GM12878 (cell line): Measurements from ENCODE around the gene FBXW7. TPM values are rescaled to one million over a fixed set of nuclear protein-coding genes. Genes with fewer than 3 reads are reported as not detected.
A peak's percentile ranks its signal among the peaks of the same experiment; 100 is the strongest.

Source experiments
- ATAC-seq: fragments of 200-7000 bp; cut with Tn5 transposase; 3 replicates; pipeline ENCODE4 v1.9.1; 2020; ENCODE audit warnings: mild to moderate bottlenecking, moderate library complexity
- BruUV-seq: library from RNA; stranded (reverse); fragments of 400-500 nt; replicated peaks from 2 replicates; lab custom pipeline; 2021; lab: Mats Ljungman, UMichigan
- CTCF ChIA-PET: fragments of 300-600 bp; sonication (Branson Sonifier 250); formaldehyde crosslinking; extraction: SDS; loops from one replicate; lab custom pipeline; 2021; ENCODE audit warnings: inconsistent platforms; lab: Yijun Ruan, JAX
- POLR2A ChIA-PET: fragments of 350-600 bp; formaldehyde crosslinking; extraction: SDS; loops from one replicate; lab custom pipeline; 2021; ENCODE audit warnings: inconsistent platforms; lab: Charles Lee
- RAD21 ChIA-PET: fragments of 300-600 bp; sonication (Branson Sonifier 250); formaldehyde crosslinking; loops from one replicate; lab custom pipeline; 2023; ENCODE audit warnings: antibody characterized with exemption; ENCODE audit not compliant: unreplicated experiment; lab: Charles Lee
- SMC1A ChIA-PET: fragments of 300-600 bp; sonication (Branson Sonifier 250); formaldehyde crosslinking; loops from one replicate; lab custom pipeline; 2023; ENCODE audit not compliant: unreplicated experiment, uncharacterized antibody; lab: Charles Lee
- DNase-seq: peaks from one replicate; pipeline ENCODE4 v3.0.0-alpha.2; 2011; ENCODE audit warnings: low read depth, low spot score
- FAIRE-seq: peaks from 3 replicates; lab custom pipeline; 2011; peaks lifted over from hg19 to GRCh38; lab: Jason Lieb, UNC
- H2AFZ ChIP-seq: 2 replicates; pipeline ENCODE4 v1.6.0; 2011; ENCODE audit warnings: low read depth, low read length, control low read depth; ENCODE audit not compliant: control insufficient read depth
- H3K27ac ChIP-seq: 2 replicates; pipeline ENCODE4 v1.5.1; 2011; ENCODE audit warnings: control low read depth; ENCODE audit not compliant: control insufficient read depth, insufficient read depth
- H3K27me3 ChIP-seq, 2 experiments: replicated peaks in 1 of 2; 2 replicates each; pipeline versions ENCODE4 v1.6.0 to v1.6.1; 2011; ENCODE audit warnings: low read length in 1 of 2; ENCODE audit not compliant: control insufficient read depth in 2 of 2, insufficient read depth in 2 of 2
- H3K36me3 ChIP-seq, 2 experiments: 2 replicates each; pipeline ENCODE4 v1.5.1; 2011; ENCODE audit warnings: low read length in 1 of 2; ENCODE audit not compliant: control insufficient read depth in 2 of 2, insufficient read depth in 2 of 2
- H3K4me1 ChIP-seq: 2 replicates; pipeline ENCODE4 v1.6.1; 2011; ENCODE audit warnings: mild to moderate bottlenecking, low read length, moderate library complexity, mixed read lengths; ENCODE audit not compliant: control insufficient read depth, insufficient read depth
- H3K4me2 ChIP-seq: 2 replicates; pipeline ENCODE4 v1.6.0; 2011; ENCODE audit warnings: control low read depth; ENCODE audit not compliant: control insufficient read depth, insufficient read depth
- H3K4me3 ChIP-seq: fragments of 200-600 bp; sonication (generic); 2 replicates; pipeline ENCODE4 v1.5.1; 2016
- H3K79me2 ChIP-seq: 2 replicates; pipeline ENCODE4 v1.6.0; 2011; ENCODE audit warnings: low read length; ENCODE audit not compliant: control insufficient read depth, insufficient read depth
- H3K9ac ChIP-seq: 2 replicates; pipeline ENCODE4 v1.8.0; 2011; ENCODE audit warnings: low read length, control low read depth, mixed read lengths; ENCODE audit not compliant: control insufficient read depth, insufficient read depth
- H3K9me3 ChIP-seq: replicated peaks from 3 replicates; pipeline ENCODE4 v1.5.1; 2011; ENCODE audit warnings: mild to moderate bottlenecking, low read length; ENCODE audit not compliant: control insufficient read depth, insufficient read depth
- H4K20me1 ChIP-seq: 2 replicates; pipeline ENCODE4 v1.6.0; 2011; ENCODE audit not compliant: control insufficient read depth, insufficient read depth
- BHLHE40 ChIP-seq, 2 experiments: fragments of 450-650 bp in 1 of 2; IDR thresholded peaks; 2 replicates each; pipeline ENCODE4 v1.6.1; 2011 to 2017; ENCODE audit warnings: low read depth in 2 of 2, borderline replicate concordance in 1 of 2, improper control_type of control experiment in 1 of 2, low read length in 1 of 2, mild to moderate bottlenecking in 1 of 2
- CHD4 ChIP-seq: fragments of 200-600 bp; sonication (generic); IDR thresholded peaks from 2 replicates; pipeline ENCODE4 v1.6.1; 2016; ENCODE audit warnings: mild to moderate bottlenecking
- EED ChIP-seq: sonication (generic); IDR thresholded peaks from 2 replicates; pipeline ENCODE4 v1.6.1; 2016; ENCODE audit warnings: antibody characterized with exemption, low read depth
- MTA2 ChIP-seq: fragments of 450-650 bp; IDR thresholded peaks from 2 replicates; pipeline ENCODE4 v1.6.1; 2016; ENCODE audit warnings: low read depth, mild to moderate bottlenecking, moderate library complexity
- NBN ChIP-seq: fragments of 450-650 bp; IDR thresholded peaks from 2 replicates; pipeline ENCODE4 v1.6.1; 2016
- SMC3 ChIP-seq: IDR thresholded peaks from 2 replicates; pipeline ENCODE4 v1.6.1; 2011; ENCODE audit warnings: low read length, improper control_type of control experiment, borderline replicate concordance
- SUPT20H ChIP-seq: IDR thresholded peaks from 2 replicates; pipeline ENCODE4 v1.6.1; 2011; ENCODE audit warnings: low read depth, mild to moderate bottlenecking, low read length, moderate library complexity, borderline replicate concordance; ENCODE audit not compliant: control insufficient read depth
- TCF7 ChIP-seq: IDR thresholded peaks from 2 replicates; pipeline ENCODE4 v1.6.1; 2014; ENCODE audit warnings: antibody characterized with exemption, borderline replicate concordance
- ZSCAN29 ChIP-seq: fragments of 450-650 bp; IDR thresholded peaks from 2 replicates; pipeline ENCODE4 v1.6.1; 2017; ENCODE audit warnings: mild to moderate bottlenecking, moderate library complexity
- WGBS: methylation state at CpG from one replicate; pipeline ENCODE4 v1.1.6; 2016; ENCODE audit warnings: low lambda C conversion rate; ENCODE audit not compliant: insufficient replicate concordance, insufficient coverage; ENCODE audit errors: missing lambda C conversion rate; 5-methylcytosine and 5-hydroxymethylcytosine counted together
- in situ Hi-C: fragments of 300-500 bp; cut with MboI; formaldehyde crosslinking; loops from 9 replicates; pipeline ENCODE4 v1.14.3; 2018; ENCODE audit warnings: mixed read lengths
- intact Hi-C: fragments of 100-400 bp; cut with micrococcal nuclease; formaldehyde crosslinking; loops from one replicate; pipeline ENCODE4 v1.14.2; 2022; ENCODE audit not compliant: unreplicated experiment
- polyA plus RNA-seq, 11 experiments: library from polyadenylated mRNA; depleted of rRNA in 4 of 11; unstranded in 6 of 11; stranded (reverse) in 5 of 11; fragments of >200 nt; fragmentation: Nextera tagmentation in 4 of 11; fragmentation: Illumina TruSeq in 1 of 11; extraction: Ambion mirVana in 4 of 11; extraction: Trizol in 1 of 11; gene quantifications; 1 replicate in 1 of 11; 2 replicates in 10 of 11; pipeline versions ENCODE4 v1.2.1 to v1.2.3, GENCODE V29; 2011 to 2016; ENCODE audit warnings: inconsistent platforms in 2 of 11, missing spikeins in 2 of 11, low read depth in 1 of 11
- total RNA-seq, 4 experiments: library from RNA; depleted of rRNA in 3 of 4; stranded (reverse); fragments of >200 nt in 3 of 4; fragmentation: Illumina TruSeq in 1 of 4; extraction: Trizol in 1 of 4; gene quantifications; 2 replicates each; pipeline versions ENCODE4 v1.2.1 to v1.2.3, GENCODE V29; 2013 to 2021
- TF ChIP-seq, protein P1 (sequence below): IDR thresholded peaks from 2 replicates; pipeline ENCODE4 v1.6.1; 2012; ENCODE audit warnings: low read length, inconsistent platforms
- TF ChIP-seq, protein P2 (sequence below): fragments of 450-650 bp; IDR thresholded peaks from 2 replicates; pipeline ENCODE4 v1.6.1; 2017; ENCODE audit warnings: mild to moderate bottlenecking, low read depth, inconsistent platforms; ENCODE audit not compliant: poor library complexity, severe bottlenecking
- TF ChIP-seq, protein P3 (sequence below): fragments of 450-650 bp; IDR thresholded peaks from 2 replicates; pipeline ENCODE4 v1.6.1; 2017; ENCODE audit warnings: mild to moderate bottlenecking, moderate library complexity

The FBXW7 gene
- total and polyA plus RNA-seq, 10 of the 15 experiments (the other 5 are each of a cell fraction or from before 2014, with no cell fraction given) = 35.8 to 118 (median 47.2) TPM

DNA sequence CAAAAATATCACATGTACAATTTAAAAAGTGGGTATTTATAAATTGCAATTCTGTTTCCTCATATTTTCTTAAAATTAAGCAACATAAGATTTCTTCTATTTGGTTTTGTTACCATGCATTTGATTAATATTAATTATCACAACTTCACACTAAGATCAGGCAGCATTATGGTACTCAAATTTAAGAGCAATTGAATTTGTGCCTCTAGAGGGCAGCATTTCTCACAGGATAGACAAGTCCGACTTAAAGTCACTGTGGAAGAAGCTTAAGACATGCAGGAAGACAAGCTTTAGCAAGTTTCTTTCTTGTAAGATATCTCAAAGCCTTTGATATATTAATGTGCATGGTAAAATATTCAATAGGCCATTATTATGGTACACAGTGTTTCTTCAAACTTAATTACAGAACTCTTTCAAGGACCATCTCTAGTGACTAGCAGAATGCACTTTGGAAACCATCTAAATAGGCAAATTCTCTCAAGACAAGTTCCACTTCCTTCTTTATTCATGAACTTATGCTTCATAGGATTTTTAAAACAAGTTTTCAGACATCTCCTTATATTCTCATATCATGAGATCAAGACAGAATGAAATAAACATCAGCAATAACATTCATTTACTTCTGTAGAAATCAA, 35.0 kb downstream of the FBXW7 start (continued):
- TF ChIP-seq SUPT20H (no peak), CHD4 (no peak), ZSCAN29 (no peak), SMC3 (peak; percentile 89), EED (no peak), MTA2 (no peak), TCF7 (peak; percentile 44; the same call in 1 of the 2 replicates), BHLHE40 (IDR thresholded peaks at IDR 0.05; ENCODE audit: borderline replicate concordance in 1 of 2, low read depth in 2 of 2, low read length in 1 of 2) (0 out of 4 replicates have a peak, but pooled peaks of 1 of the 2 experiments have one; percentile 11), NBN (0 out of 2 replicates have a peak, but pooled peaks have one; percentile 43)
- TF ChIP-seq, protein P1, sequence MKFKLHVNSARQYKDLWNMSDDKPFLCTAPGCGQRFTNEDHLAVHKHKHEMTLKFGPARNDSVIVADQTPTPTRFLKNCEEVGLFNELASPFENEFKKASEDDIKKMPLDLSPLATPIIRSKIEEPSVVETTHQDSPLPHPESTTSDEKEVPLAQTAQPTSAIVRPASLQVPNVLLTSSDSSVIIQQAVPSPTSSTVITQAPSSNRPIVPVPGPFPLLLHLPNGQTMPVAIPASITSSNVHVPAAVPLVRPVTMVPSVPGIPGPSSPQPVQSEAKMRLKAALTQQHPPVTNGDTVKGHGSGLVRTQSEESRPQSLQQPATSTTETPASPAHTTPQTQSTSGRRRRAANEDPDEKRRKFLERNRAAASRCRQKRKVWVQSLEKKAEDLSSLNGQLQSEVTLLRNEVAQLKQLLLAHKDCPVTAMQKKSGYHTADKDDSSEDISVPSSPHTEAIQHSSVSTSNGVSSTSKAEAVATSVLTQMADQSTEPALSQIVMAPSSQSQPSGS = peak; percentile 28; the same call in 1 of the 2 replicates

DNA sequence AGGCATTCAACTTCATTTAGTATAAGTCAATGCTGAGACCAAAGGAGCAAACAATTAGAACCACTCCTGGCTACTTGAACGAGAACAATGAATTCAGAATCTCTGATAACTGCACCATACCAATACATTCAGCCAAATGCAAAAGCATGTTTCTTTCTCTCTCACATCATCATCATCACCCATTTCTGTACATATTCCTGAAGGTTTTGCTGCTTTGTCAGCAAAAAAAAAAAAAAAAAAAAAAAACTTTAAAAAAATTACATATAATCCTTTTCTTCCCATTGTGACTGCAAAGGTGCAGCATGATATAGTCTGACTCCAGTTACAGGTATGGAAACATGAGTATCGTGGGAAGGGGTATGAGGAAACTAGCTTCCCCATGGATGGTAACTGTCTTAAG, 35.6 kb downstream of the FBXW7 start:
- H3K79me2 ChIP-seq = peaks cover 89% of the 10 kb centered on the region
- no peaks in the 10 kb centered on the region for H3K27me3 ChIP-seq
- WGBS = 94% methylated on average over 2 of the region's 2 CpGs
- no peaks in the 10 kb centered on the region for H3K9me3 ChIP-seq
- ChIA-PET POLR2A (interaction anchor here (1.6 to 7.2 kb wide), 3 partner anchors 35 to 138 kb away, joined by 11 to 93 read pairs (median 54); partner anchors contain the start of gene FBXW7), RAD21 (interaction anchor here (1.0 to 10.4 kb wide), 31 partner anchors 9 to 628 kb away, joined by 3 to 513 read pairs (median 14); partner anchors contain the start of gene FBXW7), SMC1A (interaction anchor here (1.1 to 12.4 kb wide), 31 partner anchors 9 to 235 kb away, joined by 4 to 555 read pairs (median 16); partner anchors contain the start of genes FBXW7 and TMEM154), CTCF (interaction anchor here (0.6 to 11.7 kb wide), 26 partner anchors 9 to 278 kb away, joined by 3 to 465 read pairs (median 12); partner anchors contain the start of genes ARFIP1, FBXW7 and TIGD4)
- BruUV-seq = no TSS peak
- ATAC-seq = no peak
- DNase-seq = no peak
- H2AFZ ChIP-seq = no peak overlapping the region
- 0 out of 2 replicates have a peak, but pooled peaks cover 3% of the 10 kb centered on the region for H4K20me1 ChIP-seq
- intact Hi-C loops (loop anchor here (2.0 to 5.0 kb wide), 3 partner anchors 33 to 52 kb away; no protein-coding TSS in a partner anchor), in situ Hi-C loops (no loop called here)
- H3K36me3 ChIP-seq = no peaks in the 10 kb centered on the region
- no peak overlapping the region for H3K4me3 ChIP-seq
- no peak overlapping the region for H3K4me2 ChIP-seq
- FAIRE-seq = no peak
- no peak overlapping the region for H3K27ac ChIP-seq
- no peak overlapping the region for H3K9ac ChIP-seq
- peaks cover 18% of the 10 kb centered on the region for H3K4me1 ChIP-seq
- TF ChIP-seq, protein P2, sequence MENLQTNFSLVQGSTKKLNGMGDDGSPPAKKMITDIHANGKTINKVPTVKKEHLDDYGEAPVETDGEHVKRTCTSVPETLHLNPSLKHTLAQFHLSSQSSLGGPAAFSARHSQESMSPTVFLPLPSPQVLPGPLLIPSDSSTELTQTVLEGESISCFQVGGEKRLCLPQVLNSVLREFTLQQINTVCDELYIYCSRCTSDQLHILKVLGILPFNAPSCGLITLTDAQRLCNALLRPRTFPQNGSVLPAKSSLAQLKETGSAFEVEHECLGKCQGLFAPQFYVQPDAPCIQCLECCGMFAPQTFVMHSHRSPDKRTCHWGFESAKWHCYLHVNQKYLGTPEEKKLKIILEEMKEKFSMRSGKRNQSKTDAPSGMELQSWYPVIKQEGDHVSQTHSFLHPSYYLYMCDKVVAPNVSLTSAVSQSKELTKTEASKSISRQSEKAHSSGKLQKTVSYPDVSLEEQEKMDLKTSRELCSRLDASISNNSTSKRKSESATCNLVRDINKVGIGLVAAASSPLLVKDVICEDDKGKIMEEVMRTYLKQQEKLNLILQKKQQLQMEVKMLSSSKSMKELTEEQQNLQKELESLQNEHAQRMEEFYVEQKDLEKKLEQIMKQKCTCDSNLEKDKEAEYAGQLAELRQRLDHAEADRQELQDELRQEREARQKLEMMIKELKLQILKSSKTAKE = no peak
- TF ChIP-seq, protein P3, sequence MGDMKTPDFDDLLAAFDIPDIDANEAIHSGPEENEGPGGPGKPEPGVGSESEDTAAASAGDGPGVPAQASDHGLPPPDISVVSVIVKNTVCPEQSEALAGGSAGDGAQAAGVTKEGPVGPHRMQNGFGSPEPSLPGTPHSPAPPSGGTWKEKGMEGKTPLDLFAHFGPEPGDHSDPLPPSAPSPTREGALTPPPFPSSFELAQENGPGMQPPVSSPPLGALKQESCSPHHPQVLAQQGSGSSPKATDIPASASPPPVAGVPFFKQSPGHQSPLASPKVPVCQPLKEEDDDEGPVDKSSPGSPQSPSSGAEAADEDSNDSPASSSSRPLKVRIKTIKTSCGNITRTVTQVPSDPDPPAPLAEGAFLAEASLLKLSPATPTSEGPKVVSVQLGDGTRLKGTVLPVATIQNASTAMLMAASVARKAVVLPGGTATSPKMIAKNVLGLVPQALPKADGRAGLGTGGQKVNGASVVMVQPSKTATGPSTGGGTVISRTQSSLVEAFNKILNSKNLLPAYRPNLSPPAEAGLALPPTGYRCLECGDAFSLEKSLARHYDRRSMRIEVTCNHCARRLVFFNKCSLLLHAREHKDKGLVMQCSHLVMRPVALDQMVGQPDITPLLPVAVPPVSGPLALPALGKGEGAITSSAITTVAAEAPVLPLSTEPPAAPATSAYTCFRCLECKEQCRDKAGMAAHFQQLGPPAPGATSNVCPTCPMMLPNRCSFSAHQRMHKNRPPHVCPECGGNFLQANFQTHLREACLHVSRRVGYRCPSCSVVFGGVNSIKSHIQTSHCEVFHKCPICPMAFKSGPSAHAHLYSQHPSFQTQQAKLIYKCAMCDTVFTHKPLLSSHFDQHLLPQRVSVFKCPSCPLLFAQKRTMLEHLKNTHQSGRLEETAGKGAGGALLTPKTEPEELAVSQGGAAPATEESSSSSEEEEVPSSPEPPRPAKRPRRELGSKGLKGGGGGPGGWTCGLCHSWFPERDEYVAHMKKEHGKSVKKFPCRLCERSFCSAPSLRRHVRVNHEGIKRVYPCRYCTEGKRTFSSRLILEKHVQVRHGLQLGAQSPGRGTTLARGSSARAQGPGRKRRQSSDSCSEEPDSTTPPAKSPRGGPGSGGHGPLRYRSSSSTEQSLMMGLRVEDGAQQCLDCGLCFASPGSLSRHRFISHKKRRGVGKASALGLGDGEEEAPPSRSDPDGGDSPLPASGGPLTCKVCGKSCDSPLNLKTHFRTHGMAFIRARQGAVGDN = no peak
